Tibial nerve (tissue), 4 donors: ENCODE results near the gene BAD. TPM values are rescaled to one million over a fixed set of nuclear protein-coding genes. Genes with fewer than 3 reads are reported as not detected.
A peak's percentile ranks its signal among the peaks of the same experiment; 100 is the strongest.
"Not testable (repeated sequence)": the region's sequence is repeated elsewhere in the genome, so short reads cannot be mapped to it uniquely, and the experiment has no call there.

Experiments used
- DNase-seq, 2 donors: peaks; one replicate each; pipeline ENCODE4 v3.0.0-alpha.2; 2019; ENCODE audit warnings: low spot score in 2 of 2
- H3K27ac ChIP-seq, 4 donors: fragments of 200-600 bp; sonication (generic) in 3 of 4; one replicate each; pipeline ENCODE4 v1.5.1; 2017 to 2019; ENCODE audit warnings: mild to moderate bottlenecking in 1 of 4
- H3K27me3 ChIP-seq, 2 donors: fragments of 200-600 bp; sonication (generic) in 1 of 2; one replicate each; pipeline versions ENCODE4 v1.5.1 to v1.6.0; 2017 to 2019
- H3K36me3 ChIP-seq, 3 donors: fragments of 200-600 bp; sonication (generic); one replicate each; pipeline ENCODE4 v1.5.1; 2018 to 2019
- H3K4me1 ChIP-seq, 4 donors: fragments of 200-600 bp; sonication (generic) in 3 of 4; one replicate each; pipeline ENCODE4 v1.5.1; 2017 to 2019
- H3K4me3 ChIP-seq, 4 donors: fragments of 200-600 bp; sonication (generic) in 3 of 4; one replicate each; pipeline ENCODE4 v1.5.1; 2017 to 2019; ENCODE audit warnings: mild to moderate bottlenecking in 1 of 4, moderate library complexity in 1 of 4
- H3K9me3 ChIP-seq, 4 donors: fragments of 200-600 bp; sonication (generic) in 3 of 4; one replicate each; pipeline ENCODE4 v1.5.1; 2017 to 2019
- CTCF ChIP-seq, 5 experiments: fragments of 200-600 bp in 3 of 5; fragments of 450-650 bp in 2 of 5; sonication (generic) in 3 of 5; IDR thresholded peaks; one replicate each; pipeline ENCODE4 v1.5.1; 2016 to 2019; ENCODE audit warnings: antibody characterized with exemption in 5 of 5, mild to moderate bottlenecking in 3 of 5, moderate library complexity in 2 of 5
- EP300 ChIP-seq, 2 donors: sonication (generic); formaldehyde crosslinking; IDR thresholded peaks; one replicate each; pipeline ENCODE4 v1.6.1; 2017; ENCODE audit warnings: antibody characterized with exemption in 2 of 2, mild to moderate bottlenecking in 1 of 2
- POLR2A ChIP-seq, 2 donors: fragments of 450-650 bp; IDR thresholded peaks; one replicate each; pipeline ENCODE4 v1.6.1; 2017; ENCODE audit warnings: antibody characterized with exemption in 2 of 2, mild to moderate bottlenecking in 2 of 2, moderate library complexity in 2 of 2
- WGBS, 2 donors: methylation state at CpG; one replicate each; pipeline ENCODE4 v1.1.5; 2018; 5-methylcytosine and 5-hydroxymethylcytosine counted together
- total RNA-seq, 4 donors: library from RNA; depleted of rRNA; stranded (reverse); fragments of >200 nt; gene quantifications; one replicate each; pipeline ENCODE4 v1.1.0, GENCODE V29; 2016

BAD gene
- total RNA-seq, 4 donors from 2014 or later: 110 to 143 (median 124) TPM

- no peaks in the 10 kb centered on the region for H3K27me3 ChIP-seq
- no peak overlapping the region for H3K27ac ChIP-seq
- TF ChIP-seq POLR2A (IDR thresholded peaks at IDR 0.05) (no peak), EP300 (IDR thresholded peaks at IDR 0.05) (no peak), CTCF (IDR thresholded peaks at IDR 0.05) (no peak)
- peaks cover 0 to 39% (median 8%) of the 10 kb centered on the region in 3 donors for H3K36me3 ChIP-seq
- DNase-seq: no peak
- peaks cover 0 to 29% (median 13%) of the 10 kb centered on the region in 4 donors for H3K4me1 ChIP-seq
- no peak overlapping the region for H3K4me3 ChIP-seq
- 82 to 91% methylated on average over 12 to 20 of the region's 24 CpGs for WGBS, 2 donors
- no peaks in the 10 kb centered on the region for H3K9me3 ChIP-seq
These were observed 30.5 kb upstream of the BAD start for GRCh38 chr11:64314805-64315561.

DNA sequence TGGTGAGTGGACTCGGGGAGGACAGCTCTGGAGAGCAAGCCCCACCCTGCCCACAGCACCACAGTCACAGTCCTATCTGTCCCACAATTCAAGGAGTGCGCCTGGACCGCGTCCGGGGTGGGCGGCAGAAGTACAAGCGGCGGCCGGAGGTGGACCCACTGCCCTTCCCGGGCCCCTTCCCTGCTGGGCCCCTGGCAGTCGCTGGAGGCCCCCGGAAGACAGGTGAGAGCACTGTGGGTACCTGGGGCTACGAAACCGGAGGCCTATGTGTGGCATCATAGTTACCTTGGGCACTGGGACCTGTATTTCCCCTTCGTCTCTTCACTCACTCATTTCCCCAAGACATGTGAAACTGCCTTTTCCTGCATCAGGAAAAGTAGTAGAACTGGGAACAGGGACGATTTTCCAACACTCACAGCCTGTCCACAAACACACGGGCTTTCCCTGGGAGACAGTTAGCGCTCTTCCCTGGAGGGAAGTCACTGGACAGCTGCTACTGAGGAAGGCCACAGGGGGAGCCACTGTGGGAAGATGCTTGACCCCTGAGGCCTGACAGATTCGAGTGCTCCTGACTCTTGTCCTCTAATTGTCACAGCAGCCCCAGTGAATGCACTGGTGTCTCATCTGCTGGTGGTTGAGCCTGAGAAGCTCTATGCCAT, 29.8 kb upstream of the BAD start:
- TF ChIP-seq EP300 (IDR thresholded peaks at IDR 0.05): no peak
- TF ChIP-seq POLR2A (IDR thresholded peaks at IDR 0.05): no peak
- TF ChIP-seq CTCF (IDR thresholded peaks at IDR 0.05): no peak
- peaks cover 0 to 24% (median 9%) of the 10 kb centered on the region in 4 donors for H3K4me1 ChIP-seq
- no peak for DNase-seq
- 78 to 82% methylated on average over 19 of the region's 19 CpGs for WGBS, 2 donors
- no peak overlapping the region for H3K4me3 ChIP-seq
- H3K27me3 ChIP-seq: no peaks in the 10 kb centered on the region
- peaks cover 0 to 32% (median 8%) of the 10 kb centered on the region in 3 donors for H3K36me3 ChIP-seq
- peak overlapping the region in 3 of 4 donors; percentile 17 to 56 (median 50) for H3K27ac ChIP-seq
- H3K9me3 ChIP-seq: no peaks in the 10 kb centered on the region

DNA sequence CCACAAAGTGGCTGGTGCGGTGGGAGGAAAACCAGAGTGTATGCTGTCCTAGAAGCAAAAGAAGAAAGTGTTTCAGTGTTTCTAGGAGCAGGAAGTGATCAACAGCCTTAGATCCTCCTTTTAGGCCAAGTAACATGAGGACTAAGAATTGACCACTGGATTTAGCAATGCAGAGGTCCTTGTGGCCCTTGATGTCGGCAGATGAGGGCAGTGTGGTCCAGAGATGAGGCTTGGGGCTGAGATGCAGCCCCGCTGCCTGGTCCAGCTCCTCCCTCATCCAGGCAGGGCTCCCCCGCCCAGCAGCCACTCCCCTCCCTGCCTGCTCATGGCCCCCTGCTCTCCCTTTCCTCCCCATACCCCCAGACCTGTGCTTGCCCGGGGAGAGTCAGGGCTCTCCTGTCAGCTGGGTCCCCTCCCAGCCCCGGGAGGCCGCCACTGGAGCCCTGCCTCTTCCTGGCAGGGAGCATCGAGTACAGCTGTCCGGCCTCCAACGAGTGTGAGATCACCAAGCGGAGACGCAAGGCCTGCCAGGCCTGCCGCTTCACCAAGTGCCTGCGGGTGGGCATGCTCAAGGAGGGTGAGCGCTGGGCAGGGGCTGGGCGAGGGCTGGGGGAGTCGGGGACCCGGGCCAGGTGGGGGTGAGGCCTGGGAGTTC, 29.2 kb upstream of the BAD start:
- Histone ChIP-seq H3K27me3 (no peaks in the 10 kb centered on the region), H3K27ac (peak overlapping the region in 3 of 4 donors; percentile 17 to 56 (median 50)), H3K9me3 (no peaks in the 10 kb centered on the region), H3K4me1 (peaks cover 0 to 17% (median 6%) of the 10 kb centered on the region in 4 donors), H3K36me3 (peaks cover 0 to 35% (median 8%) of the 10 kb centered on the region in 3 donors), H3K4me3 (no peak overlapping the region)
- TF ChIP-seq EP300 (IDR thresholded peaks at IDR 0.05) (no peak), CTCF (IDR thresholded peaks at IDR 0.05) (no peak), POLR2A (IDR thresholded peaks at IDR 0.05) (no peak)
- DNase-seq: no peak
- WGBS, 2 donors: 77 to 80% methylated on average over 18 of the region's 18 CpGs

DNA sequence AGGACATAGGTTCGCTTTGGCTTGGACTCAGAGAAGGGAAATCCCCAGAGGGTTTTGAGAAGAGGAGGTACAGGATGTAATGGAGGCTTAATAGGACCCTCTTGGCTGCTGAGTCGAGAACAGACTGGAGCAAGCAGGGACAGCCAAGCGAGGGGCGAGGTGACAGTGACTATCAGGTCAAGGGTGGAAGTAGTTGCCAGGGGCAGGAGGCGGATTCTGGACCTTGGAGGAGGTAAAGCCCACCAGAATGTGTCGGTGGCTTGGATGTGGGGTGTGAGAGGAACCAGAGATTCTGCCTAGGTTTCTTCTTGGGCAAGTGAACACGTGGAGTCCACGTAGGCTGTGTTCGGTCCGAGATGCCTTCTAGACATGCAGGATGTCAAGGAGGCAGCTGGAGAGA, 28.5 kb upstream of the BAD start:
- Histone ChIP-seq H3K36me3 (peaks cover 0 to 35% (median 8%) of the 10 kb centered on the region in 3 donors), H3K27me3 (no peaks in the 10 kb centered on the region), H3K4me1 (peaks cover 0 to 16% (median 6%) of the 10 kb centered on the region in 4 donors), H3K27ac (peak overlapping the region in 2 of 4 donors; percentile 50 to 56), H3K9me3 (no peaks in the 10 kb centered on the region), H3K4me3 (no peak overlapping the region)
- TF ChIP-seq CTCF (IDR thresholded peaks at IDR 0.05) (no peak), EP300 (IDR thresholded peaks at IDR 0.05) (no peak), POLR2A (IDR thresholded peaks at IDR 0.05) (no peak)
- 87 to 89% methylated on average over 10 of the region's 10 CpGs for WGBS, 2 donors
- no peak for DNase-seq

- WGBS, 2 donors: 90 to 96% methylated on average over 5 of the region's 5 CpGs
- H3K36me3 ChIP-seq: not testable (repeated sequence)
These were observed 23.3 kb upstream of the BAD start for GRCh38 chr11:64307795-64308194.

More at GRCh38 chr11:64307795-64308194, 23.3 kb upstream of the BAD start:
- DNase-seq, H3K27ac ChIP-seq, H3K4me3 ChIP-seq, H3K9me3 ChIP-seq: not testable (repeated sequence)
- Histone ChIP-seq H3K27me3 (peaks cover 0 to 12% of the 10 kb centered on the region in 2 donors), H3K4me1 (peaks cover 0 to 26% (median 12%) of the 10 kb centered on the region in 4 donors)
